VCaP (cell line): Measurements from ENCODE around the gene WFIKKN1.

Experiments
- H3K27ac ChIP-seq: fragments of 450-650 bp; 2 replicates; pipeline ENCODE4 v1.5.1; 2017
- CTCF ChIP-seq: fragments of 450-650 bp; conservative IDR thresholded peaks from 2 replicates; pipeline ENCODE4 v1.5.1; 2017; ENCODE audit warnings: mild to moderate bottlenecking, moderate library complexity

WFIKKN1 gene

GRCh38 chr16:679814-680624 is 49.2 kb downstream of the WFIKKN1 start, which contains the start of gene STUB1:
Gene STUB1, plus strand, starts transcription at chr16:680410. Its CDS starts 116 bp downstream, at chr16:680526.
- TF ChIP-seq CTCF = no peak
- H3K27ac ChIP-seq = peak within 1 kb of the TSS; percentile 91

GRCh38 chr16:680625-680945 is 49.8 kb downstream of the WFIKKN1 start:
- peak overlapping the region; percentile 91 for H3K27ac ChIP-seq
- TF ChIP-seq CTCF = no peak

- peak overlapping the region; percentile 91 for H3K27ac ChIP-seq
- no peak for TF ChIP-seq CTCF
Observed at GRCh38 chr16:680967-681745, 50.4 kb downstream of the WFIKKN1 start.

GRCh38 chr16:681746-682427 is 51.1 kb downstream of the WFIKKN1 start:
- peak overlapping the region; percentile 91 for H3K27ac ChIP-seq
- no peak for TF ChIP-seq CTCF

GRCh38 chr16:682493-683395 is 52.0 kb downstream of the WFIKKN1 start:
- H3K27ac ChIP-seq = peak overlapping the region; percentile 91
- no peak for TF ChIP-seq CTCF

- TF ChIP-seq CTCF = no peak
Observed at GRCh38 chr16:683396-684070, 52.7 kb downstream of the WFIKKN1 start.

More at GRCh38 chr16:683396-684070, 52.7 kb downstream of the WFIKKN1 start:
- peak overlapping the region; percentile 91 for H3K27ac ChIP-seq
